NCI-H2227 treated with DMSO at 0.1 percent for 48 hours (cell line): ENCODE data around the gene CISTR.
A peak's percentile ranks its signal among the peaks of the same experiment; 100 is the strongest.
"Not testable (repeated sequence)": the region's sequence is repeated elsewhere in the genome, so short reads cannot be mapped to it uniquely, and the experiment has no call there.

Experiments
- DNase-seq: peaks from one replicate; lab custom pipeline; 2025; lab: John Stamatoyannopoulos, UW

Gene CISTR

DNA sequence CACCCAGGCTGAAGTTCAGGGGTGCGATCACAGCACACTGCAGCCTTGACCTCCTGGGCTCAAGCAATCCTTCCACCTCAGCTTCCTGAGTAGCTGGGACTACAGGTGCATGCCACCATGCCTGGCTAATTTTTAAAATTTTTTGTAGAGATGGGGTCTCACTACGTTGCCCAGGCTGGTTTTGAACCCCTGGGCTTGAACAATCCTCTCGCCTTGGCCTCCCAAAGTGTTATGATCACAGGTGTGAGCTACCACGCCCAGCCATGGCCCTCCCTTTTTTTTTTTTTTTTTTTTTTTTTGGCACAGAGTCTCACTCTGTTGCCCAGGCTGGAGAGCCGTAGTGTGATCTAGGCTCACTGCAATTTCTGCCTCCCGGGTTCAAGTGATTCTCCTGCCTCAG lies 33.2 kb downstream of the CISTR start:
- DNase-seq: not testable (repeated sequence)

DNA sequence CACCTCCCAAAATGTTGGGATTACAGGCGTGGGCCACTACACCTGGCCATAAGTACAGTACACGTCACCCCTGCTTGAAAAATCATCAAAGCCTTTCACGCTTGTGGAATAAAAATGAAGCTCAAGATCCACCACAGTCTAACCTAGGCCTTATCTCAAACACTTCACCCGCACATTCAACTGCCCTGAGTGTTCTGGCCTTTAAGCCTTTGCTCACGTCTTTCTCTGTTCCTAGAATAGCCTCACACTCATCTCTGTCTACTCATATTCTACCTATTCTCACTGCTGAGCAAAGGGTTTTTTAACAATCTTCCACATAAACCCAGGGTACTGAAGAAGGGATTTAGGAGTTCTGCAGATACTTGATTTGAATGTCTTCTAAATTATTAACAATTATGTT lies 34.5 kb downstream of the CISTR start:
- DNase-seq: no peak

DNA sequence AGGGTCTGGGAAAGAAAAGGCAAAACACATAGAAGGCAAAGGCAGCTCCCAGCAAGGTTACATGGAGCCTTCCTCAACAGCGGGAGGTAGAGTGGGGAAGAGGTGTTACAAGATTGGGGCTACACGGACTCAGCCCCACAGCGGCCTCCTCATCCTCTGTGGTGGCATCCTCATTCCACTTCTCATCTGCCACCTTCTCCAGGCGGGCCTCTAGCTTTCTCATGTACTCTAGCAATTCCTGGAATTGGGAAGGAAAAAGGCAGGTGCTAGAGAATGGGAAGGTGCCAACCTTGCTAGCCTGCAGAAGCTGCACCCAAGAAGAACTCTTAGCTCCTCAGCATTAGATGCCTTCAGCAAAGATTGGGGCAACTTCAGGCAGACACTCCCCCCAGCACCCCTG lies 37.8 kb downstream of the CISTR start:
- DNase-seq: no peak

DNA sequence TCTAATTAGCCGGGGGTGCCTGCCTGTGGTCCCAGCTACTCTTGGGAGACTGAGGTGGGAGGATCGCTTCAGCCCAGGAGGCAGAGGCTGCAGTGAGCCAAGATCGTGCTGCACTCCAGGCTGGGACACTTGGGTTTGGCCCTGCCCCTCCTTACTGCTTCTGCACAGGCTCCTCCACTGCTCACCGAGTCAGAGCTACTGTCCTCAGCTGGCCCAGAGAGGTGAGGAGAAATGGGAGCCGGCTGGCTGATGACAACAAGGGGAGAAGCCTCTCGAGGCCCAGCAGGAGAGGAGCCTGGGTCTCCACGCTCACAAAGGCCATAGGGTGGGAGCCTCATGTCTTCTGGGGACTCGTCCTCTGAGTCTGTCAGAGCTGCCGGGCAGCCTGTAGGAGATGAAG lies 38.3 kb downstream of the CISTR start:
- no peak for DNase-seq

GRCh38 chr12:53712059-53712643 lies 39.6 kb downstream of the CISTR start:
- DNase-seq: peak; percentile 43

- peak; percentile 37 for DNase-seq
Observed at GRCh38 chr12:53710091-53710490, 41.7 kb downstream of the CISTR start.

DNA sequence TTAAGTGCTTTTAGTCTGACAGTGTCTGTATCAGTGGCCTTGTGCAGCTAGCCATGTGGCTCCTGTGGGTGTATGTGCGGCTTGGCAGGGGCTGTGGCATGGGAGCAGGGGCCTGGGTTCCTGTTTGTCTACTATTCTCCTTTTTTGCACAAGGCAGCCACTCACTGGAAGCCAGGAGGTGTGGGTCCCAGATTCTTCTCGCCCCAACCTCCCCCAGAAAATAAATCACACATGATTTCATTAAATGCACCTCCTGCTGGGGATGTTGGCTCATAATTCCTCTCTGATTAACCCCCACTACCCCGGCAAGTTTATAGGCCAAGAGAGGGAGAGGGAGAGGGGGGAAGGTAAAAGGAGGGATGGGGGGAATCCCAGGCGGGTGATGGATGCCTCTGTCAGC lies 42.1 kb downstream of the CISTR start:
- peak; percentile 37 for DNase-seq

DNA sequence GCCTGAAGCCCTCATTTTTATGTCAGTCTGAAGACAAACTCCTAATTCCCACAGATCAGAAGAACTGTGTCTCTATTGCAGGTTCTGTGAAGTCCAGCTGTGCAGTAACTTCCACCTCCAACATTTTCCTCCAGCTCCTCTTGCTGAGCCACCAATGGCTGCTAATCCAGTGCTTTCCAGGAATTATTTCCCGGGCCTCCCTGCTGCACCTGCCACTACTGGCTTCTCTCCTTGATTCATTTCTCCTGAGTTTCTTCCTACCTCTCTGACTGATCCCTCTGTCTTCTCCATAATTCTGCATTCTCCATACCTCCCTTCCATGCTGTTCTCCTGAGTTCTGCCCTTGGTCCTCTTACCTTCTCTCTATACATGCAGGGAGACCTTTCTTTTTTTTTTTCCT lies 45.7 kb downstream of the CISTR start:
- no peak for DNase-seq

DNA sequence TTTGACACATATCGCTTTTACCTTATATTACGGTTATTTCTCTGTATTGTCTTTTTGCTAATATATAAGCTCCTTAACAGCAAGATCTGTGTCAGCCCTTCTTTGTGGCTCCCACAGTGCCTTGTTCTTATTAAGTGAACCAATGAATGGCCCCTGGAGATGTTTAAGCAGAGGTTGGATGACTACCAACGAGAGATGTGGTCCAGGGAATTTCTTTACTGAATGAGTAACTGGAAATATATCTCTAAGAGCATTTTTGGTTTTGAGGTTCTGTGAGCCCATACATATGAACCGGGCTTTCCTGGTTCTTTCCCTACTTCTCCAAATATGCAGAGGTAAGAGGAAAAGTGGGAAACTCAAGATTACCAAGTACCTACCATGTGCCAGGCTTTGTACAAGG lies 48.0 kb downstream of the CISTR start:
- DNase-seq: no peak

DNA sequence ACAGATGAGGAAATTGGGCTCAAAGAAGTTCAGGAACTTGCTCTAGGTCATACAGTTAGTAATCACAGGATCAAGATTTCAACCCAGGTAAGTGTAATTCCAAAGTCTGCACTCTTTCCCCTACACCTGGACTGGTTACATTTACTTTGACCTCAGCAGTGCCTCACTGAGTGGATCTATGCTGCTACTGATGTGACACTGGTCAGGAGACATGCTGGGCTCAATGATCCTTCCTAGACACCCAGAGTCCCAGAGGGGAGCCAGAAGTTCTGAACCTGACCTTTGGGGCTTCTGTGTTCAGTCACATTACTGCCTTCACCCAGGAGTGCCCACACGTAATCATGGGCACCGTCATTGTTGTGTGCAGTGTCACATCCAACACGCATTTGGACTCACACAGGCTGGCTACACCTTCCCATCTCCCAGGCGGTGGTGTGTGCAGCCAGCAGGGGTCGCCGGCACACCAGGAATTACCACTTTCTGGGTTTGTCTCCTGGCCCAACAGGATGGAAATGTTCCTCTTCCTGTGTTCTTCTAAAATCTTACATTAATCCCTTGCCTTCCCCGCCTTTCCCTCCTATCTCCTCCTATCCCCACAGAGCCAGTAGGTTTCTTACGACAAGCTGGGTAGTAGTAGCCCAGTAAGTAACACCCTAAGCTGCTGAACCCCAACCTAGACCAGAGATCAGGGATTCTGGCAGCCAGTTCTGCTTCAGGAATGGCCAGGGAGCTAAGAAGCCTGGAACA lies 50.1 kb downstream of the CISTR start:
- peak; percentile 29 for DNase-seq

DNA sequence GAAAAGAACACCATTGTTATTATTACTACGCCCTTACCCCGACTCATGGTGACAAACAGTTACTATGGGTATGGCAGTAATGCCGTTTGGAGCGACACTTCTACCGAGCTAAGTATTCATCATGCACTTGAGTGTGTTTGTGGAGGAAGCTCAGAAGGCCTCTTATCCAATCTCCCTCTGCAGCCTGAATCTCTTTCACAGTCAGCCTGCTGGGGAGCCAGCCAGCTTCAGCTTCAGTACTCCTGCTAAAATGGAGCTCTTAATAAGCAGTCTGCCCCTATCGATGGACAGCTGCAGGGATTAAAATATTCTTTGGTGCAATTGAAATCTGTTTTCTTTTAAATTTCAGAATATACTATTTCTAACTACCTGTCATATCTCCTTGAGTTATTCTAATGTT lies 51.2 kb downstream of the CISTR start:
- DNase-seq: peak; percentile 64

GRCh38 chr12:53699678-53700025 lies 52.1 kb downstream of the CISTR start:
- DNase-seq: no peak

DNA sequence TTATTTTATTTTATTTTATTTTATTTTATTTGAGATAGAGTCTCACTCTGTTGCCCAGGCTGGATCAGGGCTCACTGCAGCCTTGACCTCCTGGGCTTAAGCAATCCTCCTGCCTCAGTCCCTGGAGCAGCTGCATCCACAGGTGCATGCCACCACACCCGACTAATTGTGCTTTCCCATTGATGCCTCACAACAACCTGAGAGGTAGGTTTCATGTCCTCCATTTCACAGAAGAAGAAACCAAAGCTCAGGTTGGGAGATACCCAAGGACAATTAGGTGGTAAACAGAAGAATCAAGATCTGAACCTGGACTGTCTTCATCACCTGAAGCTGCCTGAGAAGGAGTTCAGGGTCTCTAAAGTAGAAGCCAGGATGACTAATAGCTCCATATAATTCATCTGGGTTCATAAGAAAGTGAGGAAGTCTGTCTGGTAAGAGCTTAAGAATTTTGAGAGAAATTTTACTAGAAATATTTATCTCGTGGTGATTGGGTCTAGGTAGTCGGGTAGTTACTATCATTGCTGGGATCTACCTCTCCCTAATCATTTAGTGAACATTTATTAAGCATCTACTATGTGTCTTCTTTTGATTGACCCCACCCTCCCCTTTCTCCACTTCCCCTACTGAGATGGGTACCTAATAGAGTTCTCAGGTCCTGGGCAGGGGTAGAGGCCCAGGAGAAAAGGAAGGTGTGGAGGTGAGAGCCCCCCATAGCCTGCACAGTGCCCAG lies 52.7 kb downstream of the CISTR start:
- no peak for DNase-seq

DNA sequence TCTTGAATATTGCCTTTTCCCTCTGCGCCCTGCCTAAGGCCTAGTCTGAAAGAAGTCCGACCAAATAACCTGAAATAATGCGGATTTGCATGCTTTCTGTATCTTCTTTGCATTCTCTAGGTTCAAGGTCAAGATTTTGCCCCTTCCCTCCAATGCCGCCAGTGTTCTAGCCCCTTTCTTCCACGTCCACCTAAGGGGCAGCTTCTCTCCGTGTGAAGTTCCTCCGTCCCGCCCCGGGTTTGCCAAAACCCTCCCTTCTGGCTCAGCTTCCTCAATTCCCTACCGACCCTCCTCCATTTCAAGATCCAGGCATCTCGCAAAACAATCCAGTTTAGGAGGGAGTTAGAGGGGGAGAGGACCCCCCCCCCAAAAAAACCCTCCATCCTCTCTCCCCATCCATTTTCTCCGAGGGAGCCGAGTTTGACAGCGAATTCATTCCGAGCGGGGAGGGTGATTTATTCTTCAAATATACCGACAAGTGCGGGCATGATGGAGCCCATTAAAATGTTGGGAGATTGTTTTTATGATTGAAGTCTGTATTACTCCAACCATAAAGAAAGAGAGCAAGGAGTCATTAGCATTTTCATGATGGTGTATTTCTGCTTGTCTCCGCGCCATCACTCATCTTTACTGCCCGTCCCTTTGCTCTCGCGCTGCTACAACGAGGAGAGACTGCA lies 55.0 kb downstream of the CISTR start:
- no peak for DNase-seq
